ENCODE measurements around the gene GJB3. TPM values are rescaled to one million over a fixed set of nuclear protein-coding genes. Genes with fewer than 3 reads are reported as not detected.
A peak's percentile ranks its signal among the peaks of the same experiment; 100 is the strongest.
"Not testable (repeated sequence)": the region's sequence is repeated elsewhere in the genome, so short reads cannot be mapped to it uniquely, and the experiment has no call there.

Gene GJB3
- polyA plus RNA-seq, 3 donors from 2014 or later, result not detected

DNA sequence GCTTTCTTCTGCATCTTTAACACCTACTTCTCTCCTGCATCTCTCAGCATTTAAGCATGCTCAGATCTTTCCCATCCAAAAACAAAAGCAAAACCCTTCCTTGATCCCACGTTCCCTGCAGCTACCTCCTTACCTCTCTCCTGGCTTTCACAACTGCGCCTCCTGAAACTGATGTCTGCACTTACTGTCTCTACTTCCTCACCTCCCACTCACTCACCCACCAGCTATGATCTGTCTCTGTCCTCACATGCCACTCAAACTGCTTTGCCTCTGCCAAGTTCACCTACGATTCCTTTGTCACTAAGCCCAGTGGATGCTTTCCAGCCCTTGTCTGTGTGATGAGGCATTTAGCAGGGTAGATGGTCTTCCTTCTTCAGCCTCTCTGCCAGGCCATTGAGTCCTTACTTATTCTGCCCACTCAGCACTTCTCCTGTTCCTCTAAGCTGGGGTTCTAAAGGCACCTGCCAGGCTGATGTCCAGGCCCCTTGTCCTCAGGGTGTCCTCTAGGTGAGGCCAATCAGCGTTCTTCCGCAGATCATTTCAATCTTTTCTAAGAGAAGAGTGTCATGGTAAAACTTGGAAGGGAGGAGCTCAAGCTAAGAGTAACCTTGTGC is 10.0 kb upstream of the GJB3 start:
- Mint-ChIP-seq H3K27ac (no peak overlapping the region), H3K4me3 (no peak overlapping the region), H3K36me3 (no peaks in the 10 kb centered on the region), H3K27me3 (ENCODE audit: low read depth in 3 of 3) (peaks cover 0 to 4% (median 4%) of the 10 kb centered on the region in 3 donors), H3K9me3 (no peaks in the 10 kb centered on the region), H3K4me1 (no peaks in the 10 kb centered on the region)
- no peak for DNase-seq

DNA sequence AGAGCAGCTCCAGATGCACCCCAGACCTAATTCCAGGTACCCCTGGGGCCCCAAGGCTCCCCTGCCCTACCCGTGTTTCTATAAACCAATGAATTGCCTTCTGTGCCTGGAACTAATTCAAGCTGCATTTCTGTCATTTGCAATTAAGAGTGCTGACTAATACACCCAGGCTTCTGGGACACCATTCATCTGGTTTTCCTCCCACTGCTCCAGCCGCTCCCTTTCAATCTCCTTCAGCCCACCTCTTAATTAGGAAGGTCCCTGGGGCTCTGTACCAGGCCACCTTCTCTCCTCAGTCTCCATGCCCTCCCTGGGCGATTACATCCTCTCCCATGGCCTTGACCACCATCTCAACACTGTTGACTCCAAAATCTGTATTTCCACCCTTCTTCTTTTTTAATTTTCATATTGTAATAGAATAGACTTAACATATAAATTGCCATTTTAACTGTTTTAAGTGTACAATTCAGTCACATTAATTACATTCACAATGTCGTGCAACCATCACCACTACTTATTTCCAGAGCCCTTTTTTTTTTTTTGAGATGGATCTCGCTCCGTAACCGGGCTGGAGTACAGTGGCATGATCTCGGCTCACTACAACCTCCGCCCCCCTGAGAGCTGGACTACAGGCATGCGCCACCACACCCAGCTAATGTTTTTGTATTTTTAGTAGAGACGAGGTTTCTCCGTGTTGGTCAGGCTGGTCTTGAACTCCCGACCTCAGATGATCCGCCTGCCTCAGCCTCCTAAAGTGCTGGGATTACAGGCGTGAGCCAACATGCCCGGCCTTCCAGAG is 9.2 kb upstream of the GJB3 start:
- H3K36me3 Mint-ChIP-seq, result no peaks in the 10 kb centered on the region
- H3K4me1 Mint-ChIP-seq, result no peaks in the 10 kb centered on the region
- H3K9me3 Mint-ChIP-seq, result no peaks in the 10 kb centered on the region
- peaks cover 0 to 4% (median 4%) of the 10 kb centered on the region in 3 donors for H3K27me3 Mint-ChIP-seq (ENCODE audit: low read depth in 3 of 3)
- H3K27ac Mint-ChIP-seq, result no peak overlapping the region
- no peak for DNase-seq
- no peak overlapping the region for H3K4me3 Mint-ChIP-seq

DNA sequence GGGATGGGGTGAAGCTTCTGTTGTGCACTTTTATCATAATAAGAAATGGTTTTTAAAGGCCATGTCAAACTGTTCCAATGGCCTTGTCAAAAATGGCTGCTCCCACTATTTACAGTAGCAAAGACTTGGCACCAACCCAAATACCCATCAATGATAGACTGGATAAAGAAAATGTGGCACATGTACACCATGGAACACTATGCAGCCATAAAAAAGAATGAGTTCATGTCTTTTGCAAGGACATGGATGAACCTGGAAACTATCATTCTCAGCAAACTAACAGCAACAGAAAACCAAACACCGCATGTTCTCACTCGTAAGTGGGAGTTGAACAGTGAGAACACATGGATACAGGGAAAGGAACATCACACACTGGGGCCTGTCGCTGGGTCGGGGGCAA is 7.9 kb upstream of the GJB3 start:
- H3K36me3 Mint-ChIP-seq; H3K9me3 Mint-ChIP-seq; DNase-seq; H3K4me1 Mint-ChIP-seq; H3K27me3 Mint-ChIP-seq (ENCODE audit: low read depth in 3 of 3); H3K4me3 Mint-ChIP-seq; H3K27ac Mint-ChIP-seq: not testable (repeated sequence)

DNA sequence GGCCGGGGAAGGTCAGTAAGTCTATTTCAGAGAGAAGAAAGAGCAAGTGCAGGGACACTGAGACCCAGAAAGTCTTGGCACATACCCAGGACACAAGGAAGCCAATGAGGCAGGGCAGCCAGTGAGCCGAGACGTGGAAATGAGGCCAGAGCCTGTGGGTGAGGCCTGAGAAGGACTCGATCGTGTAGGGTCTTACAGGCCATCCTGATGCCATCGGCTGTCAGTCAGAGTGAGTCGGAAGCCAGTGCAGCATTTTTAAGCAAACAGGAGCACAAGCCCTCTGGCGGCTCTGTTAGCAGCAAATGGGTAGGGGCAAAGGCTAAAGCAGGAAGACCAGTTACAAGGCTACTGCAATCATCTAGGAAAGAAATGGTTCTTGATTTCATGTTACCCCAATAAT is 6.1 kb upstream of the GJB3 start:
- no peaks in the 10 kb centered on the region for H3K9me3 Mint-ChIP-seq
- no peak for DNase-seq
- peaks cover 4 to 11% (median 8%) of the 10 kb centered on the region in 3 donors for H3K27me3 Mint-ChIP-seq (ENCODE audit: low read depth in 3 of 3)
- H3K27ac Mint-ChIP-seq, result no peak overlapping the region
- no peaks in the 10 kb centered on the region for H3K36me3 Mint-ChIP-seq
- no peak overlapping the region for H3K4me3 Mint-ChIP-seq
- no peaks in the 10 kb centered on the region for H3K4me1 Mint-ChIP-seq

DNA sequence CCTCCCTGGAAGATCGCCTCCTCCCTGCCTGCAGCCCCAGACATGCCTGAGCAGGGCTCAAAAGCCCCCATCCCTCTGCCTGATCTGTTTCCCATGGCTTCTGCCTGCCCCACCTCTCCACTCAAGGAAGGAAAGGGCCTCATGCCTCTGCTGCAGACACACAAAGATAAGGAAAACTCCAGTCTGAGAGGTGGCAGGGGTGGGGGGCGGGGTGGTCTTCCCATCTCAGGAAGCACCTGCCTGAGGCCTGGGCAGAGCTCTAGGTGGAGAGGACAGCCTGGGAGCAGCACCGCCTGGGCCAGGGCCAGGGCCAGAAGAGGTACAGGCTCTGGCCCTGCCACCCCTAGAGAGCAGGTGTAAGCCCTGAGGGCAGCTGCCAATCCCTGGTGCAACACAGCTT is 4.1 kb upstream of the GJB3 start:
- Mint-ChIP-seq H3K9me3 (no peaks in the 10 kb centered on the region), H3K4me1 (no peaks in the 10 kb centered on the region), H3K27me3 (ENCODE audit: low read depth in 3 of 3) (peaks cover 4 to 14% (median 8%) of the 10 kb centered on the region in 3 donors), H3K27ac (no peak overlapping the region), H3K36me3 (no peaks in the 10 kb centered on the region), H3K4me3 (no peak overlapping the region)
- DNase-seq, result no peak

DNA sequence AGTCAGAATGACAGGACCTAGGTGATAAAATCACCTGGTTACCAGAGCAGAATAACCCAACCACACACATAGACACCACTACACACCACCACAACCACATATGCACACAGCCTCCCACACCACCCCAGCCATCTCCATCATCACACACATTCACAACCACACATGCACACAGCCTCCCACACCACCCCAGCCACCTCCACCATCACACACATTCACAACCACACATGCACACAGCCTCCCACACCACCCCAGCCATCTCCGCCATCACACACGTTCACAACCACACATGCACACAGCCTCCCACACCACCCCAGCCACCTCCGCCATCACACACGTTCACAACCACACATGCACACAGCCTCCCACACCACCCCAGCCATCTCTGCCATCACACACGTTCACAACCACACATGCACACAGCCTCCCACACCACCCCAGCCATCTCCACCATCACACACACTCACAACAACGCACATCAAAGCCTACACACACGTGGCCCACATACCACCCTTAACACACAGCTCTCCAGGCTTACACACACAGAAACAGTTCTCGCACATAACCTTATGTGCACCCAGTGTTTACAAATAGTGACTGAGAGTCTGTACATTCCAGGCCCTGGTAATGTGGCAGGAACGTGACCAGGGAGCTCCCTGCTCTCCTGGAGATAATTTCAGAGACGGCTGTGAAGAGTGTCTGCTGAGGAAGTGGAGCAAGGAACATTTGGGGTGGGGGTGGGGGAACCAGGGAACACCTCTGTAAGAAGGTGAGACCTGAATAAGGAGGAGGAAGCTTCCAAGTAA is 3.3 kb upstream of the GJB3 start:
- H3K27ac Mint-ChIP-seq, result no peak overlapping the region
- peaks cover 0 to 1% of the 10 kb centered on the region in 2 donors for H3K4me1 Mint-ChIP-seq
- no peaks in the 10 kb centered on the region for H3K36me3 Mint-ChIP-seq
- DNase-seq, result no peak
- no peak overlapping the region for H3K4me3 Mint-ChIP-seq
- H3K27me3 Mint-ChIP-seq (ENCODE audit: low read depth in 3 of 3), result peaks cover 4 to 14% (median 8%) of the 10 kb centered on the region in 3 donors
- H3K9me3 Mint-ChIP-seq, result no peaks in the 10 kb centered on the region

DNA sequence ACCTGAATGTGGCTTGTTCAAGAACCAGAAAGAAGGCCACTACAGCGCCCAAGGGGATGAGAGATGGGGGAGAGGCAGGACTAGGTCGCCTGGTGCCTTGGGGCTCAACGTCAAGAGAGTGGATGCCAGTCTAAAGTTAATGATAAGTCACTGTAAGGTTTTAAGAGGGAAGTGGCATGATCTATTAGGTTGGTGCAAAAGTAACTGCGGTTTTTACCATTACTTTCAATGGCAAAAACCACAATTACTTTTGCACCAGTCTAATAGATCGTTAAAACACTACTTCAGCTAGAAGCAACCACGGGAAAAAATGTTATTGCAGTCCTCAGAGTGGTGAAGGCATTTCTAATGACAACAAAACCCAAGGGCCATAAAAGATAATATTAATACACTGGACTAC is 2.6 kb upstream of the GJB3 start:
- Mint-ChIP-seq H3K4me3 (no peak overlapping the region), H3K27ac (no peak overlapping the region), H3K9me3 (no peaks in the 10 kb centered on the region), H3K4me1 (peaks cover 0 to 1% of the 10 kb centered on the region in 2 donors), H3K36me3 (no peaks in the 10 kb centered on the region), H3K27me3 (ENCODE audit: low read depth in 3 of 3) (peaks cover under 1 to 15% (median 11%) of the 10 kb centered on the region in 3 donors)
- no peak for DNase-seq

DNA sequence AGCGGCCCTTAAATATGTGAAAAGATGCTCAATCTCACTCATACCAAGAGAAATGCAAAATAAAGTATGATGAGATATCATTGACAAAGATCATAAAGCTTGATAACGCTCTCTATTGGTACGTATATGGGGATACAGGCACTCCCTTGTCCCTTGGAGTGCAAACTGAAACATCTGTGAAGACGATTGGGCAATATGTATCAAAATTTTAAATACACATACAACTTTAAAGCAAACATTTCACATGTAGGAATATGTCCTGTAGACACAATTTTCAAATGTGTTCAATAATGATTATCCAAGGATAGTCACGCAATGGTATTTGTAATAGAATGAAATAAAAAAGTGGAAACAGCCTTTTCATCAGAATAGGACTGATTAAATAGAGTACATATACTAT is 2.0 kb upstream of the GJB3 start:
- Mint-ChIP-seq H3K4me1 (peaks cover 0 to 1% of the 10 kb centered on the region in 2 donors), H3K27me3 (ENCODE audit: low read depth in 3 of 3) (peaks cover 3 to 19% (median 13%) of the 10 kb centered on the region in 3 donors), H3K27ac (no peak overlapping the region), H3K9me3 (no peaks in the 10 kb centered on the region), H3K4me3 (peak overlapping the region in 1 of 5 donors; percentile 0), H3K36me3 (no peaks in the 10 kb centered on the region)
- no peak for DNase-seq

DNA sequence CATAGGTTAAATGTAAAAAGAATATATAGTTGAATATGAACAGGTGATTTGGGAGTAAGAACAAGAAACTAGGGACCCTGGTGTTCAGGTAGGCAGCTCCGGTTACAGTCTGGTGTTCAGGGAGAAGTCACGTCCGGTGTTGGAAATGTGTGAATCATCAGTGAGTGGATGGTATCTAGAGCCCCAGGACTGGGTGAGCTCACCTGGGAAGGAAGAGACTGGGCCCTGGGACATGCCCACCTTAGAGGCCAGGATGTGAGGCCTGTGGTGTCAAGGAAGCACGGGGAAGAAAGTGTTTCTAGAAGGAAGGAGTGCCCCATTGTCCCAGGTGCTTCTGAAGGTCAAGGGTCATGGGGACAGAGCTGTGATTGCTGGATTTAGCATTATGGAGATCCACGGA is 1.5 kb upstream of the GJB3 start:
- no peak for DNase-seq
- Mint-ChIP-seq H3K36me3 (no peaks in the 10 kb centered on the region), H3K4me3 (peak overlapping the region in 1 of 5 donors; percentile 0), H3K4me1 (peaks cover 0 to 1% of the 10 kb centered on the region in 2 donors), H3K9me3 (no peaks in the 10 kb centered on the region), H3K27ac (no peak overlapping the region), H3K27me3 (ENCODE audit: low read depth in 3 of 3) (peaks cover 3 to 23% (median 9%) of the 10 kb centered on the region in 3 donors)

DNA sequence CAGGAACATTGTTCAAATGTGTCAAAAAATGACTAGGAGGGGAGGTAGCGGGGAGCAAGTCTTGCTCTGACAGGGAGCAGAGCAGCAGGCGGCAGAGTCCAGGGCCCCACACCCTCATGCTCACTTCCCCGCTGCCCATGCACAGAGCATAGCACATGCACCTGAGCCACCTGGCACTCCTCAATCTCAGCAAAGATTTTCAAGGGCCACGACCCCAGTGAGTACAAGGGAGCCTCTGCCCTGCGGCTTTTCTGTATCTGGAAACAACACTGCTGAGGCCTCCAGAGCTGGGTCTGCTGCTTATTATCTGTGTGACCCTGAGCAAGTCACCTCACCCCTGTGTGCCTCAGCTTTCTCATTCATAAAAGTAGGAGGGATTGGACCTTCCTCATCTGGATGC is 1.1 kb upstream of the GJB3 start:
- Mint-ChIP-seq H3K4me3 (no peak overlapping the region), H3K36me3 (no peaks in the 10 kb centered on the region), H3K9me3 (no peaks in the 10 kb centered on the region), H3K27me3 (ENCODE audit: low read depth in 3 of 3) (peaks cover 3 to 25% (median 9%) of the 10 kb centered on the region in 3 donors), H3K27ac (no peak overlapping the region), H3K4me1 (peaks cover 0 to 1% of the 10 kb centered on the region in 2 donors)
- no peak for DNase-seq

DNA sequence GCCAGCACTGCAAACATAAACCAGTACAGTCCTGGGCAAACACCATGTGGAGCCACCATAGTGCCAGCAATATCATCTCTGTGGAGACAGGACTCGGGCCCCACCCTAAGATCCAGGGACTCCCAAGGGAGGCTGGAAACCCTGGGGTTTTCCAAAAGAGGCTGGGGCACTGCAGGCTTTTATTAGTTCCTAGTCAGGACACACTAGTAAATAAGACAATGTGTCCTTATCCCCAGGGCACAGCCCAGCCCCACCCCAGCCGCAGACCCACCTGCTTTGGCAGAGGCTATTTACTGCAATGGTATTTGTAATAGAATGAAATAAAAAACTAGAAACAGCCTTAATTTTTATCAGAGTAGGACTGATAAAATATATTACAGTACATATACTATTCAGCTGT is 486 bp upstream of the GJB3 start:
- Mint-ChIP-seq H3K27me3 (ENCODE audit: low read depth in 3 of 3) (peaks cover 4 to 25% (median 9%) of the 10 kb centered on the region in 3 donors), H3K9me3 (no peaks in the 10 kb centered on the region), H3K4me3 (no peak overlapping the region), H3K4me1 (peaks cover 0 to 1% of the 10 kb centered on the region in 2 donors), H3K27ac (no peak overlapping the region), H3K36me3 (no peaks in the 10 kb centered on the region)
- DNase-seq, result no peak

DNA sequence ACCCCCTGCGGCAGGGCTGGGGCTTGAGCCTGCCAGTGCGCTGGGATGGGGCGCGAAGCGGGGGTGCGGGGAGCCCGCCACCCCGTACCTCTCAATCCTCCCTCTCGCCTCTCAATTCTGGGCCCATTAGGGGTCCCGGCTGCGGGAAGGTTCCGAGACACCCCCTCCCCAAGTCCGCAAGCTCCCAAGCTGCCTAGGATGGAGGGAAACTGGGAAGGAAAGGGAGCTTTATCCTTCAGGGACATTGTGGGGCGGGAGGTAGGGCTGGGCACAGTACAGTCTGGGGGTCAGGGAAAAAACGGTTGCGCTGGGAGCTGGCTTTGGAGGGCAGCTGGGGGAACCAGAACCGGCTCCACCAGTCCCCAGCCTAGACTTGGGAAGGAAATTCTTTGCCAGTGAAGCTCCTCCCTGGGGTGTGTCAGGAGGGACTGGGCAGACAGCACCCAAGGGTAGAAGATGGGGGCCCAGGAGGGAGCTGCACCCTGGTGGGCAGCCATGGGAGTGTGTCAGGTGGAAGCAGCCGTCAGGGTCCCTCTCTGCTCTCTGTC is 904 bp downstream of the GJB3 start:
- no peaks in the 10 kb centered on the region for H3K36me3 Mint-ChIP-seq

DNA sequence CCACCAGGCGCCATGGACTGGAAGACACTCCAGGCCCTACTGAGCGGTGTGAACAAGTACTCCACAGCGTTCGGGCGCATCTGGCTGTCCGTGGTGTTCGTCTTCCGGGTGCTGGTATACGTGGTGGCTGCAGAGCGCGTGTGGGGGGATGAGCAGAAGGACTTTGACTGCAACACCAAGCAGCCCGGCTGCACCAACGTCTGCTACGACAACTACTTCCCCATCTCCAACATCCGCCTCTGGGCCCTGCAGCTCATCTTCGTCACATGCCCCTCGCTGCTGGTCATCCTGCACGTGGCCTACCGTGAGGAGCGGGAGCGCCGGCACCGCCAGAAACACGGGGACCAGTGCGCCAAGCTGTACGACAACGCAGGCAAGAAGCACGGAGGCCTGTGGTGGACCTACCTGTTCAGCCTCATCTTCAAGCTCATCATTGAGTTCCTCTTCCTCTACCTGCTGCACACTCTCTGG is 3.8 kb downstream of the GJB3 start:
- H3K27me3 Mint-ChIP-seq (ENCODE audit: low read depth in 3 of 3), result peaks cover 4 to 19% (median 12%) of the 10 kb centered on the region in 3 donors
- H3K4me3 Mint-ChIP-seq, result no peak overlapping the region
- H3K4me1 Mint-ChIP-seq, result peaks cover 0 to 3% of the 10 kb centered on the region in 2 donors
- H3K27ac Mint-ChIP-seq, result no peak overlapping the region
- no peak for DNase-seq
- H3K9me3 Mint-ChIP-seq, result no peaks in the 10 kb centered on the region
- no peaks in the 10 kb centered on the region for H3K36me3 Mint-ChIP-seq

More for the DNA sequence above, 904 bp downstream of the GJB3 start:
- peaks cover 0 to 3% of the 10 kb centered on the region in 2 donors for H3K4me1 Mint-ChIP-seq
- H3K27ac Mint-ChIP-seq, result no peak overlapping the region
- H3K4me3 Mint-ChIP-seq, result peak overlapping the region in 1 of 5 donors; percentile 4
- peaks cover 4 to 29% (median 13%) of the 10 kb centered on the region in 3 donors for H3K27me3 Mint-ChIP-seq (ENCODE audit: low read depth in 3 of 3)
- DNase-seq, result no peak
- H3K9me3 Mint-ChIP-seq, result no peaks in the 10 kb centered on the region

Measured in immature natural killer cell (primary cell).